EL (cell line): ENCODE results near the gene BCOR.

Source experiments
- DNase-seq: peaks from one replicate; pipeline ENCODE4 v3.0.0-alpha.2; 2016

Gene BCOR

GRCh38 chrX:40015693-40016092 lies 82.1 kb downstream of the BCOR start:
- DNase-seq = no peak

GRCh38 chrX:40013266-40014195 lies 84.2 kb downstream of the BCOR start:
- DNase-seq = peak; percentile 61

- peak; percentile 53 for DNase-seq
These were observed 84.9 kb downstream of the BCOR start for GRCh38 chrX:40012868-40013265.

- peak; percentile 52 for DNase-seq
These were observed 85.5 kb downstream of the BCOR start for GRCh38 chrX:40012039-40012867.

- DNase-seq = no peak
These were observed 86.3 kb downstream of the BCOR start for GRCh38 chrX:40011322-40012038.

GRCh38 chrX:40010550-40011321 lies 87.0 kb downstream of the BCOR start:
- no peak for DNase-seq

GRCh38 chrX:40009890-40010289 lies 87.9 kb downstream of the BCOR start:
- DNase-seq = no peak

- DNase-seq = no peak
These were observed 88.3 kb downstream of the BCOR start for GRCh38 chrX:40009462-40009851.

GRCh38 chrX:40008791-40009461 lies 88.8 kb downstream of the BCOR start:
- DNase-seq = peak; percentile 31

- no peak for DNase-seq
These were observed 89.7 kb downstream of the BCOR start for GRCh38 chrX:40007756-40008705.

- DNase-seq = no peak
These were observed 90.5 kb downstream of the BCOR start for GRCh38 chrX:40007131-40007755.

- DNase-seq = peak; percentile 50
These were observed 91.4 kb downstream of the BCOR start for GRCh38 chrX:40006106-40007017.

- DNase-seq = no peak
These were observed 92.3 kb downstream of the BCOR start for GRCh38 chrX:40005292-40006011.

- DNase-seq = no peak
These were observed 92.9 kb downstream of the BCOR start for GRCh38 chrX:40004921-40005291.

GRCh38 chrX:40004246-40004535 lies 93.6 kb downstream of the BCOR start:
- no peak for DNase-seq

GRCh38 chrX:40003428-40004245 lies 94.1 kb downstream of the BCOR start:
- DNase-seq = no peak

GRCh38 chrX:40003071-40003427 lies 94.7 kb downstream of the BCOR start:
- no peak for DNase-seq
